Measurements from ENCODE around the gene FNBP1.

DNA sequence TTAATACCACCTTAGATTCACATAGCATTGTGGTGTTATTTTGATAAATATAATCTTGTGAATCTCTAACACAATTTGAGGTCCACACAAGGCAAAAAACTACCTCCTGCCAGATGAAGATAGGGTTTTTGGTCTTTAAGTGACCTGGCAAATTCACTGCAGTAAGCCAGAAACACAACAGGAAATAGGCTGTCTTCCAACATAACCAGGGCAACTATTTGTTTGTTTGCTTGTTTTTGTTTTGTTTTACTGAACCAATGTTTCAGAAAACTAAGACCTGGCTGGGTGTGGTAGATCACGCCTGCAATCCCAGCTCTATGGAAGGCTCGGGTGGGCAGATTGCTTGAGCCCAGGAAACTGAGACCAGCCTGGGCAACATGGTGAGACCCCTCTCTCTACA, 112.2 kb downstream of the FNBP1 start:
- TF ChIP-seq, protein P1, sequence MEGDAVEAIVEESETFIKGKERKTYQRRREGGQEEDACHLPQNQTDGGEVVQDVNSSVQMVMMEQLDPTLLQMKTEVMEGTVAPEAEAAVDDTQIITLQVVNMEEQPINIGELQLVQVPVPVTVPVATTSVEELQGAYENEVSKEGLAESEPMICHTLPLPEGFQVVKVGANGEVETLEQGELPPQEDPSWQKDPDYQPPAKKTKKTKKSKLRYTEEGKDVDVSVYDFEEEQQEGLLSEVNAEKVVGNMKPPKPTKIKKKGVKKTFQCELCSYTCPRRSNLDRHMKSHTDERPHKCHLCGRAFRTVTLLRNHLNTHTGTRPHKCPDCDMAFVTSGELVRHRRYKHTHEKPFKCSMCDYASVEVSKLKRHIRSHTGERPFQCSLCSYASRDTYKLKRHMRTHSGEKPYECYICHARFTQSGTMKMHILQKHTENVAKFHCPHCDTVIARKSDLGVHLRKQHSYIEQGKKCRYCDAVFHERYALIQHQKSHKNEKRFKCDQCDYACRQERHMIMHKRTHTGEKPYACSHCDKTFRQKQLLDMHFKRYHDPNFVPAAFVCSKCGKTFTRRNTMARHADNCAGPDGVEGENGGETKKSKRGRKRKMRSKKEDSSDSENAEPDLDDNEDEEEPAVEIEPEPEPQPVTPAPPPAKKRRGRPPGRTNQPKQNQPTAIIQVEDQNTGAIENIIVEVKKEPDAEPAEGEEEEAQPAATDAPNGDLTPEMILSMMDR (IDR thresholded peaks at IDR 0.05): no peak
- TF ChIP-seq POLR2A (IDR thresholded peaks at IDR 0.05): no peak

Measured in lower leg skin (tissue), 3 donors.